GM18858 (cell line): Measurements from ENCODE around the gene PYM1.
"Not testable (repeated sequence)": the region's sequence is repeated elsewhere in the genome, so short reads cannot be mapped to it uniquely, and the experiment has no call there.

Experiments used
- ATAC-seq: cut with Tn5 transposase; IDR thresholded peaks from one replicate; pipeline ENCODE4 v1.9.1; 2021; ENCODE audit not compliant: unreplicated experiment

PYM1 gene

DNA sequence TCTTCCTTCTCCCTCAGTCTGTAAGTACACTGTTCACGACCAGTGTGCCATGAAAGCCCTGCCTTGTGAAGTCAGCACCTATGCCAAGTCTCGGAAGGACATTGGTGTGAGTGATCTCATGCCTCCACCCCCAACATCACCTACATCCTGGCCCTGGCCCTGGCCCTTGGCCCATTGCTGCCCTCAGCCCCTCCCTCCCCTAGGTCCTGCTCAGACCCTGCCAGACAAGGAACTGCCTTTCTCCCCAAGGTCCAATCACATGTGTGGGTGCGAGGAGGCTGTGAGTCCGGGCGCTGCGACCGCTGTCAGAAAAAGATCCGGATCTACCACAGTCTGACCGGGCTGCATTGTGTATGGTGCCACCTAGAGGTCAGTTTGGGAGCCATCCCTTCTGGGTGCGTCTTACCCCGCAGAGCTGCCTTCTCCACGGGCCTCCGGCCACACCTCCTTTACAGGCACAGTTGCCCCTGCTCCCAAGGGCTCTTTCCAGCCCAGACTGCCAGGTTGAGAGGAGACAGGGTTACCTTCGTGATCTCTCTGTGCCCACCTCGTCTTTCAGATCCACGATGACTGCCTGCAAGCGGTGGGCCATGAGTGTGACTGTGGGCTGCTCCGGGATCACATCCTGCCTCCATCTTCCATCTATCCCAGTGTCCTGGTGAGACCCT lies 12.5 kb upstream of the PYM1 start:
- ATAC-seq, result peak; percentile 87

DNA sequence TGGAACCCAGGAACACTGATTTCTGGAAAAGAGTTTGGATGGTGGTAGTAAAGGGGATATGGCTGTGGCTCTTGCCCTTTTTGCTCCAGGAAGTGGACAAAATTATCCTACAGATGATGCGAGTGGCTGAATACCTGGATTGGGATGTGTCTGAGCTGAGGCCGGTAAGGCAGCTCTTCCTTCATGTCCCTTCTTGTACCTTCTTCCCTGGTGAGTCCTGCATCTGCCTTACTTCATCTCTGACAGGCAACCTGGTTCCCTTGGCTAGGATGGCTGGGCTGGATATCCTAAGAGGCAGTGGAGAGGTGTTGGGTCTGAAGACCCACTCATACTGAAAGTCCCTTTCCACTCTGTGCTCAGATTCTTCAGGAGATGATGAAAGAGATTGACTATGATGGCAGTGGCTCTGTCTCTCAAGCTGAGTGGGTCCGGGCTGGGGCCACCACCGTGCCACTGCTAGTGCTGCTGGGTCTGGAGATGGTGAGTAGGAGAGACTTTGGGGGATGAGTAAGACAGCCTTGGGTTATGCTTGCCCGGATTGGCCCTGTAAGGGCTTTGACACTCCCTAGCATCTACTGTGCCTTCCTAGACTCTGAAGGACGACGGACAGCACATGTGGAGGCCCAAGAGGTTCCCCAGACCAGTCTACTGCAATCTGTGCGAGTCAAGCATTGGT lies 11.3 kb upstream of the PYM1 start:
- ATAC-seq, result no peak

DNA sequence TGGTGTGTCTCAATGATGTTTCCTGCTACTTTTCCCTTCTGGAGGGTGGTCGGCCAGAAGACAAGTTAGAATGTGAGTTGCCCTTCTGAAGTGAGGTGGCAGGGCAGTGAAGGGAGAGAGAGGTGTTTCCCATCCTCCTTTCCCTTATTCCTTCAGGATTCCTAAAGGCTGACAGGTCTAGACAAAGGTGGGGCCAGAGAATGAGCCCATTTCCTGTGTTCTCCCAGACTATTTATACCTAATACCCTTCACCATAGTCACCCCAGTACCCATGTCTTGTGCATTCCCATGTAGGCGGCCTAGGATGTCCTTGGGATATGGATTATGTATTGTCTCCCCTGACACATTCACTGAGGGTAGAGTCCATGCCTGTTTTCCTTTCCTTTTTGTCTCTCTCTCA lies 10.3 kb upstream of the PYM1 start:
- no peak for ATAC-seq

DNA sequence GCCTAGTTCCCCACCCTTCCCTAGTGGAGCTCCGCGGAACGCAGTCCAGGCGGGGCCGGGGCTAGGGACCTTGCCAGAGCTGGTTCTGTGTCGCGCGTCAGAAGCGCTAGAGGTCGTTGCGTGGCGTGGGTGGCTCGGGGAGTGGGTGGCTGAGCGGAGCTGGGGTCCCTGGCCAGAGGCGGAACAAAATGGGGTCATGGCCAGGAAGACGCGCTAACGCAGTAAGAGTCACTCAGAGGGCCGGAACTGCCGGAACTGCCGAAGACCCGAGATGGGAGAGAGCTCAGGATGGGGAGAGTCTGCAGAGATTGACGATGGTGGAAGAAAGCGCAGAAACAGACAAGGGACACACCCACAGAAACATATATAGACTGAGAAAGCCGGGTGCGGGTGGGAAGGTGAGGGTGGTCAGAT lies 8.1 kb upstream of the PYM1 start:
- no peak for ATAC-seq

DNA sequence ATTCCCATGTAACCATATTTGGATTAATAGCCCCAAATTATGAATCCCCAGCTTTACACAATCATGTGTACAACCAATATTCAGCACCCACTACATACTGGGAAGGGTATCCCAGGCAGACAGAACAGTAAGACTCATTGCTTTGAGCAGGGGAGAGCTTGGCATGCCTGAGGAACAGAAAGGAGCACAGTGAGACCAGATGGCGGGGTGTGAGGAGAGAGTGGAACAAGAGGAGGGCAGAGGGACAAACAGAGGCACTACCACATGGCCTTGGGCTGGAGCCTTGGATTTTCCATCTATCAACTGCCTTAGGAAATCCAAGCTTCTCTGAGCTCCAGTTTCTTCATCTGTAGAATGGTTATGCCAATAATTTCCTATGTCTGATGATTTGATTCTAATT lies 7.1 kb upstream of the PYM1 start:
- no peak for ATAC-seq

DNA sequence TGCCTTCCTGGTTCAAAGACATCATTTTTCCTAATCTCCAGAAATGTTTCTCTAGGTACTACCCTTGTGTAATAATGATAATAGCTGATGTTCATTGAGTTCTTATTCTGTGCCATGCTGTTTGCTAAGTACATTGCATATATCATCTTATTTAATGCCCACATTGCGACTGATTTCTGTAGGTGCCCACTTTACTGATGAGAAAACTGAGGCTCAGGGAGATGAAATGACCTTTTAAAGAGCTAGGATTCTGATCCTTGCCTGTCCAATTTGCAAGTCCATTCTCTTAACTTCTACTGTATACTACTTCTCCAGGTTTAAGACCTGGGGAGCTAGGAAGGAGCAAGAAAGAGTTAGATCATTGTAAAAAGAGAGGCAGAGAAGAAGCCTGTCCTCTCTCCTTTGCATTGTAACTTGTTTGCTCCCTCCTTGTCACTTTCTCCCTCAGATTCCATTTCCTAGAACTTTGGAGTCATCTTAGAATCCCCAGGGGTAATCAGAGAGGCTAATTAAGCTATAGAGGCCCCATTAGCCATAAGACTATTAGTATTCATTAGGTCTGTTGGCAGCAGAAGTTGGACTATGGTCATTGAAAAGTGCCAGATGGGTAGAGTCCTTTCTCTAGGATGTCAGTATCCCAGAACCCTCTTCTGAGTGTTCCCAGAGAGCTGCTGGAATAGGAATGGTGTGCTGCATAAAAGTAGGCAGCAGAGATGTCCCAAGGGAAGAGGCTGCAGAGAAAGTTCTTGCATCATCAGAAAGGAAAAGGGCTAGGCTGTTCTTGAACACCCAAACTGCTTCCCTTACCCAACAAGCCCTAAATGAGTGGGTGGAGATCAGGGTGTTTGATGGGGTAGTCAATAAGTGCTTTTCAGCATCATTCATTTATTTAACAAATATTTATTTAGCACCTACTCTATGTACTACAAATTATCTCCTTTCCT lies 6.4 kb upstream of the PYM1 start:
- ATAC-seq, result no peak

DNA sequence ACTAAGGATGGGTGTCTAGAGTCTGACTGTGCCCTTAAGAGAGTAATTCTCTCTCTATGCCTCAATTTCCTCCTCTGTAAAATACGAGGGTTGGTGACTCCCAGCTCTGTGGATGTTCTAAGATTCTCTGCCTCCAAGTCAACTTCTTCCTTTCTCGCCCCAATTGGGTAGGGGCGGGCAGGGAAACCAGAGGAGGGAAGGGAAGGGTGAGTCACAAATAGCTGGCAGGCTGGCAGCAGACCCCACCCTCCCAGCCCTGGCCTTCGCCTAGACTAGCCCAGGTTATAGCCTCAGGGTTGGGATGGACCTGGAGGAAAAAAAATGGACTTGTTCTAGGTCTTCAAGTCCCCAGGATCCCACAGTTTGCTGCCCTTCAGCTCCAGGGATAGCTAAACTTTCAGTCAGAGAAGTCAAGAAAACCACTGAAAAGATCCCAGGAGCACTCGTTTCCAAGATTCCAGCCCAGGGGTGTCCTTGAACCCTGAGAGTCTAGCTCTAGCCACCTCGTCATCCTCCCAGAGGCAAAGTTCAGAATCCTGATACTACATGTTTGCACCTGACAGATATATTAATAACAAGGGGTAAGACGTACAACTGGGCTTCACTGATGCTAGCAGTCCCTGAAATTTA lies 5.6 kb upstream of the PYM1 start:
- no peak for ATAC-seq

DNA sequence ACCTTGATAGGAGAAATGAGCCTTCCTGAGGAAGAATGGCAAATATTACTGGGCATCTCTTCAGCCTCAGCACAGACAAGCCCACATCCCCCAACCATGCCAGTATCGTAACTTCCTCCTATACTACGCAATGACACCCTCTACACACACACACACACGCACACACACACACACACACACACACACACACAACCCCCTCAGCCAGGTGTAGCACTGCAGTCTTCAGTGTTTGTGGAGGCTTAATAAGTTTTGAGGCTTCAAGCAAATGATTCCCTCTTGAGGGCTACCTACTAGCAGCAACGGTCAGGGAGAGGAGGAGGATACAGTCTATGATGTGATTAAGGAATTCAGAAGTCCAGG lies 4.8 kb upstream of the PYM1 start:
- no peak for ATAC-seq

DNA sequence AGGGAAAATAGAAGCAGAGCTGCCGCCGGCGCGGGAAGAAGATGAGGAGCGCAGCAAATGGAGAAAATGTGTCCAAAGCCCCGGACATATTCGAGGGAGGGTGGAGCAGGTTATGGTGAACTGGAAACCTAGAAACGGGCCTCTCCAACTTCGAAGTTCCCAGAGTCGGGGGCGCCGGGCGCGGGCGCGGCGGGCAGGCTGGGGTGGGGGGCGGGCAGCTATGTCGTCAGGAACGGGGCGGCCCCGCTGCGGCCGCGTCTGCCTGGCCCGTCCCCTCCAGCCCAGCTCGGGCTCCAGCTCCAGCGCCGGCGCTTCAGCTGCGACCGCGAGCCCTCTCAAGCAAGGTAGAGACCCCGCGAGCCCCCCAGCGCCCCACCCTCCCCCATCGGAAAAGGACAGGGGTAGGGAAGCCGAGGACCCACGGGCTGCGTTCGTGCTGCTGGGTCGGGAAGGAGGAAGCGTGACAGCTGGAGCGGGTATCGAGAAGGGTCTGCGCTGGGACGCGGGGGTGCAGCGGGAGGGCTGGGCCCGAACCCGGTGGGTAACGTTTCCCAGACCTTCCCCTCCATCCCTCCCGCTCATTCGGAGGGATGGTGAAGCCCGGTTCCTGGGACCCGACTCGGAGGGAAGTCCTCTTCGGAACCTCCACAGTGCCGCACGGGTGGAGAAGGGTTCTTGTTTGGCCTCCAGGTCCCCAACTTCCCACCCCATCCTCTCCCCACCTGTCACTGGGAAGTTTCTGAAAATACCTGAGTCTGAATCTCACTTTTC lies 4.3 kb upstream of the PYM1 start:
- ATAC-seq, result no peak

DNA sequence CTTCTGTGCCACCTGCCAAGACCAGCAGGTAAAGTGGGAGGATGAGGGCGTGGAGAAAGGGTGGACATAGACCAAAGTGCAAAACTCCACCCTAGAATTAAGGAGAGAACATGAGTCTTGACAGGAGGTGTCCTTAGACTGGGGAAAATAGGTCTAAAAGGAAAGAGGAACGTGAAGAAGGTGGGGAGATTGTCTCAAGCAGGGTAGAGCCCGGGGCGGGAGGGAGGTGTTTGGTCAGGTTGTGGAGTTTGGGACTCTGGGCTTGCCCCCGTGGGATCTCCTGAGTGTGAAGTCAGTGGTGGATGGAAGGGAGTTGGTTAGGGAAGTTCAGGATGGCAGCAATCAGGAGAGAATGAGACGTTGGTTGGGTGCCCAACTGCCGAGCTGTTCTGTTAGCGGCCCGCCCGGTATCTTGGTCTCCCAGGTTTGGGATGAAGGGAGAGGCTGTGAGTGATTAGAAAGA lies 3.7 kb upstream of the PYM1 start:
- ATAC-seq, result no peak

DNA sequence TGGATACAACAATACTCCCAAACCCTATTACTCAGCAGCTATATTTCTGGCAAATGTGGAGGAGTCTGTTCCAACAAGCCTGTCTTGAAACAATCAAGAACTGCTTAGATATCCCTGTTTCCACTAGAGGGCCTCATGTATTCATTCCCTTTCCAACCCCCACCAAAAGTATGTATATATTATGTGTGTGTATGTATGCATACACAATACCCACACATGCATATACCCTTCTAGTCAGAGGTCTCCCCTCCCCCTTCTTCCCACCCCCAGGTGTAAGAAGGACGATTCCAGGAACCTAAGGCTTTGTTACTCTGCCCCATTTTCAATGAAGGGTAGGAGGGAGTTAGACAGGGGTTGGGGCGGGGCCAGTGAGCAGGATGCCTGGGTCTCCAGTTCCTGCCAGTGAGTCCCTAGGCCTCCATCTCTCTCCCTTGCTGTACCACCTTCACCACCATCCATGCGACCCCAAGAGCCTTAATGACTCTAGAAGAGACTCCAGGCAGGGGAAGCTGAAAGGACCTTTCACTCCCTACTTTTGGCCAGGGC lies 3.1 kb upstream of the PYM1 start, which contains the start of gene DGKA:
DGKA (plus strand) TSS at position 392 of the 546 bp plus-strand sequence. CDS start 5,342 bp downstream, outside the sequence.
- ATAC-seq, result no peak

DNA sequence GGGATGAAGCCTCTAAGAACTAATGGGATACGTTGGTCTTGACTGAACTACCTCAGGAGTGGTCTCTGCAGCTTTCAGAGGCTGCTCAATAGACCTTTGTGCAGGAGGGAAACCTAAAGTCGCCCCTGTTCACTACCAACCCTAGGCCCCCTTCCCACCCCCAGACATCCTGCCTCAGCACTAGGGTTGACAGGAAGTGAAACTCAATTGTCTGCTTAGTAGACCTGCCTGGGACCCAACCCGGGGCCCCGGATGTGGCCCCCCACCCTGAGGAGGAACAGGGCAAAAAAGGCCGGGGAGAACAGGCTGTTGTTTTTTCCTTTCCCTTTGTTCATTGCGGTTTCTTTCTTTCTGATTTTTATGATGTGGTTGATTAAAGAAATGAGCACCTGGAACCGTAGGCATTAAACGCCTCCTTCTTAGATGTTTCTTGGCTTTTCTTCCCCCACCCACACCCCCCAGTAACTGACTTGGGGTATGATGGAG lies 1.7 kb upstream of the PYM1 start:
- ATAC-seq, result no peak

DNA sequence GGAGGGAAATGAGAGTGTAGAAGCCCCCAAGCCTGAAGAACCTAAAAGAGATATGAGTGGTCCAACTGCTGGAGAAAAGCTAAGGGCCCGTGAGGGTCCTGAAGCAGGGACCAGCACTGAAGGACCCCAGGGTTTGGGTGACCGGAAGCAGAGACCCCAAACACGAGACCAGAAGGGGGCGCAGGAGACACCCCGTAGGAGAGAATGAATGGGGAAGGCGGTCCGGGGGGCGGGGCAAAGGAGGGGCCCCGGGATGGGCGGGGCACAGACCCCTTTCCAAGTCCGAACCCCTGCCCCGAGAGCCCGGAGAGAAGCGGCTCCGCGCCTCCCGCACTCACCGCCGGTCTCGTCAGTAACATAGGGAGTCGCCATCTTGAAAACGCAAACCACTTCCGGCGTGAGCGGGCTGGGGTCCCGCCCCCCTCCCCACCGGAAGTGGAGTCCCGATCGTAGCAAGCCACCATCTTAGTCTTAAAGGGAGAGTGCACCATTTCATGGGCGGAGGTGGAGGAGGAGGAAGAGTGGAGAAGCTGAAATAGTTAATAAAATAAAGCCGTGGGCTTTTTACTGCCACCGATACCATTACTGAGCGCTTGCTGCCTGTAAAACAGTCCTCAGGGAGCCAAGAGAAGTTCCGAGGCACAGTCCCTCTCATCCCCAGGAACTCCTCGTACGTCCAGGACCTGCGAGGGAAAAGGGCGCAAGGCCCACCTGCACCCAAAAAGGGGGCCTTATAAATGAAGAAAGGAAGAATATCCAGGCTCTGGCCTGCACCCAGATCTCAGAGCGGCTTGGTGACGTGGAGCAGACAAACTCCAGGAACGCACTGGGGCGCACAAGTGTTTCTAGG lies 731 bp downstream of the PYM1 start:
- ATAC-seq, result peak; percentile 31

DNA sequence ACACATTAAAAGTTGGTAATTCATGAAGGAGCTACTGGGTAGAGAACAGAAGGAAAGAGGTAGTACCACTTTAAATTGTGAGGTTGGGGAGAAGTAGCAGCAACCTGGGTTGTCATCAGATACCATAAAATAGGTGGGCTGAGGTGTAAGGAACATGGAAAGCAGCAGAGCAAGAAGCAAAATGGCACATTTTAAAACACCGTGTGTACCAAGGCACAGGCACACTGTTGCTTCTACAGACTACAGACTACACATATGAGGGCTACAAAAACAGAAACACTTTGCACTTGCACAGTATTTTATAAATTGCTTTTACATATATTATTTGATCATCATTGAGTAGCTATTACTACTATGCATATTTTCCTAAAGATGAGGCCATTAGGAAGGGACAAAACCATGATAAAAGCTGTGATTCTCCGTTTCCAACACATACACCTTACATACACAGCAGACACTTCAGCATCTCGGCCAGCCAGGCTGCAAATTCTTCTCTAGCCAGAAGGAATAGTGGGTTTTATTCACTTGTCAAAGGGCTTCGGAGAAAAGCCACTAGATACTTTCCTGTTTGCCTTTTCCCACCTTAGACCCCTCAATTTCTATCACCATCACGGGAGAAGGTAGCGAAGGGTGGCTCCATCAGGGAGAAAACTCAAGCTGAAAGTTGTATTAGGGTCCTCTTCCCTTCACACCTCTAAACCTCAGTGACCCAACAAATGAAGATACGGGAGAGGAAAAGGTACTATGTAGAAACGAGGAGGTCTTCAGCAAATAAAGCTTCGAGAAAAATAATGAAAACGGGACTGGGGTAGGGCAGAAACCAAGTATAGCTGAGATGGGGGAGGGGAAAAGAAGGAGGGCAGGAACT lies 1.6 kb downstream of the PYM1 start:
- ATAC-seq, result no peak

DNA sequence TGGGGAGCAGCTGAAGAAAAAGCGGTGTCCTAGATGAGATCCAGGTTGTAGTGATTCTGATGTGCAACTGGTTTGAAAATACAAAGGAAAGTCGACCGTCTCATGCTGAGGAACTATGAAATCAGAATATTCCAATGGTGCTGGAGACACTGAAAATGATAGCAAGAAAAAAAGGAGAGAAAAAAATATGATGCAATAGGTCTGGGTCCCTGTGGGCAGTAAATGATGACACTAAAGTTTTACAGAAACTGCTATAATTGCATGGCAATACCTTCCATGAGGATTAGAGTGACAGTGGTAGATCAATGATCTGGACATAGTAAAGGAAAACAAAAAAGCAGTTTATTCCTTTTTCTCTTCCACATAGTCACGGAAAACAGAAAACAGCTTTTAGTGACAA lies 2.3 kb downstream of the PYM1 start:
- ATAC-seq, result no peak

DNA sequence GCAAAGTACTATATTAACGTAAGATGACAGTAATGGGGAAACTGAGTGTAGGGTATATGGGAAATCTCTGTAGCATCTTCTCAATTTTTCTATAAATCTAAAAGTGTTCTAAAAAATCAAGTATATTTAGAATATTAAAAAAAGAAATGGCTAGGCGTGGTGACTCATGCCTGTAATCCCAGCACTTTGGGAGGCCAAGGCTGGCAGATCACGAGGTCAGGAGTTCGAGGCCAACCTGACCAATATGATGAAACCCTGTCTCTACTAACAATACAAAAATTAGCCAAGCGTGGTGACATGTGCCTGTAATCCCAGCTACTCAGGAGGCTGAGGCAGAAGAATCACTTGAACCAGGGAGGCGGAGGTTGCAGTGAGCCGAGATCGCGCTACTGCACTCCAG lies 4.0 kb downstream of the PYM1 start:
- not testable (repeated sequence) for ATAC-seq

DNA sequence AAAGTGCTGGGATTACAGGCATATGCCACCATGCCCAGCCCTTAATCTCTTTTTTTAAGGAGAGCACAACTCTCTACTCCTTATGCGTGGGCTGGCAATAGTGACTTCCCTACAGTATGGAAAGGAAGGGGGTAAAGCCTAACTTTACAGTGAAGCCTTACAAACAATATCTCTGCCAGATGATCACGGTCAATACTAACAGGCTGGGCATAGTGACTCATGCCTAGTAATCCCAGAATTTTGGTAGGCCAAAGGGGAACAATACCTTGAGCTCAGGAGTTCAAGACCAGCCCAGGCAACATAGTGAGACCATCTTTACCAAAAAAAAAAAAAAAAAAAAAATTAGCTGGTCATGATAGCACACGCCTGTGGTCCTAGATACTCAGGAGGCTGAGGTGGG lies 5.6 kb downstream of the PYM1 start:
- ATAC-seq, result no peak

DNA sequence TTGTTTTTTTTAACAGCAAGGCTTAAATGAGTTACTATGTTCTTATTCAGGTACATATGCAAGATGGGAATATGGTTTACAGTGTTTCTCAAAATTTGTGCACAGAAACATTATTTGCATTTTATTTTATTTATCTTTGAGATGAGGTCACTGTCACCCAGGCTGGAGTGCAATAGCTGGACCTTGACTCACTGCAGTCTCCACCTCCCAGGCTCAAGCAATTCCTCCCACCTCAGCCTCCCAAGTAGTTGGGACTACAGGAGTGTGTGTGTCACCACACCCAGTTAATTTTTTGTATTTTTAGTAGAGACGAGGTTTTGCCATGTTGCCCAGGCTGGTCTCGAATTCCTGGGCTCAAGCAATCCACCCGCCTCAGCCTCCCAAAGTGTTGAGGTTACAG lies 8.7 kb downstream of the PYM1 start:
- not testable (repeated sequence) for ATAC-seq
